K562 (cell line): ENCODE results near the gene THADA. TPM values are rescaled to one million over a fixed set of nuclear protein-coding genes. Genes with fewer than 3 reads are reported as not detected.

Experiments used
- ATAC-seq: fragments of 200-7000 bp; cut with Tn5 transposase; 3 replicates; pipeline ENCODE4 v1.9.1; 2020; ENCODE audit warnings: moderate library complexity
- BruUV-seq: library from RNA; stranded (reverse); fragments of 400-500 nt; replicated peaks from 2 replicates; lab custom pipeline; 2021; lab: Mats Ljungman, UMichigan
- CTCF ChIA-PET: fragments of 300-600 bp; formaldehyde crosslinking; extraction: SDS; loops from one replicate; lab custom pipeline; 2021; ENCODE audit warnings: low intra/inter-chr PET ratio; lab: Yijun Ruan, JAX
- POLR2A ChIA-PET: fragments of 300-600, 350-650 bp; sonication (Branson Sonifier 250); formaldehyde crosslinking; extraction: SDS; loops from one replicate; lab custom pipeline; 2021; ENCODE audit warnings: antibody characterized with exemption, inconsistent platforms; lab: Yijun Ruan, JAX
- DNase-seq, 4 experiments: peaks; one replicate each; pipeline versions ENCODE4 v3.0.0 to v3.0.0-alpha.2; 2011 to 2018; ENCODE audit warnings: low spot score in 3 of 4, mixed read lengths in 3 of 4; ENCODE audit errors: extremely low read depth in 1 of 4
- FAIRE-seq: peaks from 2 replicates; lab custom pipeline; 2011; peaks lifted over from hg19 to GRCh38; lab: Jason Lieb, UNC
- H2AFZ ChIP-seq: 2 replicates; pipeline ENCODE4 v1.6.0; 2011; ENCODE audit warnings: low read depth, low read length, control low read depth, inconsistent platforms
- H3K27ac ChIP-seq: fragments of 200-600 bp; 3 replicates; pipeline ENCODE4 v1.8.0; 2011; ENCODE audit warnings: low read depth, mild to moderate bottlenecking, control low read depth, inconsistent platforms, low read length, moderate library complexity, mixed read lengths; ENCODE audit errors: extremely low read depth
- H3K27me3 ChIP-seq, 2 experiments: fragments of 300-600 bp in 1 of 2; 2 replicates in 1 of 2; 3 replicates in 1 of 2; pipeline versions ENCODE4 v1.6.0 to v1.8.0; 2011; ENCODE audit warnings: inconsistent platforms in 2 of 2, low read length in 2 of 2, mild to moderate bottlenecking in 1 of 2, mixed read lengths in 1 of 2, moderate library complexity in 1 of 2; ENCODE audit not compliant: control insufficient read depth in 2 of 2, insufficient read depth in 2 of 2
- H3K36me3 ChIP-seq: fragments of 300-600 bp; 3 replicates; pipeline ENCODE4 v1.8.0; 2011; ENCODE audit warnings: mild to moderate bottlenecking, low read length, inconsistent platforms; ENCODE audit not compliant: control insufficient read depth, insufficient read depth
- H3K4me1 ChIP-seq, 2 experiments: fragments of 200-600 bp in 1 of 2; replicated peaks in 1 of 2; 2 replicates in 1 of 2; 3 replicates in 1 of 2; pipeline versions ENCODE4 v1.5.1 to v1.8.0; 2011; ENCODE audit warnings: inconsistent platforms in 2 of 2, low read length in 2 of 2, mild to moderate bottlenecking in 1 of 2, mixed read lengths in 1 of 2, moderate library complexity in 1 of 2; ENCODE audit not compliant: control insufficient read depth in 2 of 2, insufficient read depth in 2 of 2
- H3K4me2 ChIP-seq: 2 replicates; pipeline ENCODE4 v1.6.1; 2011; ENCODE audit warnings: low read length, control low read depth, inconsistent platforms, mixed read lengths; ENCODE audit not compliant: insufficient read depth
- H3K4me3 ChIP-seq: fragments of 200-600 bp; sonication (generic), shearing (Covaris generic); 2 replicates; pipeline ENCODE4 v1.5.1; 2016; ENCODE audit warnings: control low read depth, inconsistent platforms
- H3K79me2 ChIP-seq: fragments of 200-600 bp; 3 replicates; pipeline ENCODE4 v1.8.0; 2011; ENCODE audit warnings: low read length, inconsistent platforms; ENCODE audit not compliant: control insufficient read depth, insufficient read depth
- H3K9ac ChIP-seq, 2 experiments: 2 replicates each; pipeline versions ENCODE4 v1.6.0 to v1.6.1; 2011; ENCODE audit warnings: low read depth in 2 of 2, low read length in 2 of 2, control low read depth in 1 of 2, inconsistent platforms in 1 of 2, mild to moderate bottlenecking in 1 of 2, mixed read lengths in 1 of 2; ENCODE audit not compliant: insufficient read depth in 1 of 2
- H3K9me1 ChIP-seq: one replicate; pipeline ENCODE4 v1.6.0; 2011; ENCODE audit warnings: inconsistent platforms, mild to moderate bottlenecking, low read length, moderate library complexity; ENCODE audit not compliant: control insufficient read depth, insufficient read depth
- H3K9me3 ChIP-seq: replicated peaks from 2 replicates; pipeline ENCODE4 v1.5.1; 2011; ENCODE audit warnings: low read depth, low read length, inconsistent platforms; ENCODE audit not compliant: control insufficient read depth, insufficient read depth
- H4K20me1 ChIP-seq: replicated peaks from 2 replicates; pipeline ENCODE4 v1.6.1; 2011; ENCODE audit warnings: low read length, inconsistent platforms, mixed read lengths; ENCODE audit not compliant: control insufficient read depth, insufficient read depth
- ETV5 ChIP-seq: sonication (generic); formaldehyde crosslinking; IDR thresholded peaks from 2 replicates; pipeline ENCODE4 v1.4.0; 2020; ENCODE audit warnings: low read depth, mild to moderate bottlenecking, missing genetic modification reagents
- ETV6 ChIP-seq, 3 experiments: fragments of 150-350 bp in 1 of 3; sonication (generic) in 1 of 3; formaldehyde crosslinking in 1 of 3; IDR thresholded peaks; 2 replicates each; pipeline versions ENCODE4 v1.6.1 to v1.8.0; 2014 to 2022; ENCODE audit warnings: borderline replicate concordance in 2 of 3, low read depth in 2 of 3, antibody characterized with exemption in 1 of 3, low read length in 1 of 3, mild to moderate bottlenecking in 1 of 3, missing genetic modification reagents in 1 of 3
- GATAD2A ChIP-seq: fragments of 450-650 bp; IDR thresholded peaks from 2 replicates; pipeline ENCODE4 v1.6.1; 2017
- JUND ChIP-seq, 2 experiments: IDR thresholded peaks; 2 replicates in 1 of 2; 3 replicates in 1 of 2; pipeline ENCODE4 v1.6.1; 2011; ENCODE audit warnings: borderline replicate concordance in 2 of 2, low read depth in 2 of 2, low read length in 2 of 2, improper control_type of control experiment in 1 of 2, missing biosample characterization in 1 of 2, missing genetic modification characterization in 1 of 2, missing genetic modification reagents in 1 of 2
- KAT8 ChIP-seq: fragments of 450-650 bp; IDR thresholded peaks from 2 replicates; pipeline ENCODE4 v1.6.1; 2016; ENCODE audit warnings: low read depth, mild to moderate bottlenecking
- PHF20 ChIP-seq: fragments of 450-650 bp; IDR thresholded peaks from 2 replicates; pipeline ENCODE4 v1.6.1; 2018; ENCODE audit not compliant: partially characterized antibody
- SMARCA4 ChIP-seq: fragments of 450-650 bp; IDR thresholded peaks from 2 replicates; pipeline ENCODE4 v1.6.1; 2016
- ZBTB7A ChIP-seq: IDR thresholded peaks from 2 replicates; pipeline ENCODE4 v1.6.1; 2011; ENCODE audit warnings: low read depth, mild to moderate bottlenecking, low read length, moderate library complexity, borderline replicate concordance; ENCODE audit not compliant: control insufficient read depth
- WGBS: fragments of 100-300 bp; shearing (Covaris generic); methylation state at CpG from one replicate; pipeline ENCODE4 v1.1.6; 2016; ENCODE audit warnings: low coverage, mixed read lengths; ENCODE audit not compliant: insufficient coverage; ENCODE audit errors: missing lambda C conversion rate; 5-methylcytosine and 5-hydroxymethylcytosine counted together
- in situ Hi-C: fragments of 300-500 bp; cut with MboI; formaldehyde crosslinking; loops from 4 replicates; pipeline ENCODE4 v1.15.0; 2018; ENCODE audit warnings: inconsistent platforms, mixed read lengths
- intact Hi-C: fragments of 100-400 bp; cut with micrococcal nuclease; formaldehyde crosslinking; loops from 2 replicates; pipeline ENCODE4 v1.14.2; 2022
- polyA plus RNA-seq, 8 experiments: library from polyadenylated mRNA; depleted of rRNA in 4 of 8; stranded (reverse) in 5 of 8; unstranded in 3 of 8; fragments of >200 nt; fragmentation: Nextera tagmentation in 2 of 8; fragmentation: Illumina TruSeq in 1 of 8; extraction: Ambion mirVana in 2 of 8; extraction: Trizol in 1 of 8; gene quantifications; 2 replicates each; pipeline versions ENCODE4 v1.2.1 to v1.2.3, GENCODE V29; 2011 to 2014; ENCODE audit warnings: inconsistent platforms in 1 of 8, missing spikeins in 1 of 8
- total RNA-seq, 7 experiments: library from RNA; depleted of rRNA in 6 of 7; stranded (reverse); fragments of >200 nt in 6 of 7; fragmentation: Illumina TruSeq in 2 of 7; extraction: Trizol in 2 of 7; gene quantifications; 2 replicates each; pipeline versions ENCODE4 v1.2.1 to v1.2.3, GENCODE V29; 2011 to 2021; ENCODE audit warnings: low replicate concordance in 1 of 7
- TF ChIP-seq, protein P1 (sequence below), 2 experiments: fragments of 450-650 bp in 1 of 2; sonication (generic) in 1 of 2; formaldehyde crosslinking in 1 of 2; IDR thresholded peaks; 2 replicates each; pipeline versions ENCODE4 v1.7.1 to v1.9.0; 2016 to 2022; ENCODE audit warnings: inconsistent platforms in 1 of 2, mild to moderate bottlenecking in 1 of 2, missing genetic modification reagents in 1 of 2
- TF ChIP-seq, protein P2 (sequence below), 2 experiments: fragments of 450-650 bp in 1 of 2; sonication (generic) in 1 of 2; formaldehyde crosslinking in 1 of 2; IDR thresholded peaks in 1 of 2; conservative IDR thresholded peaks in 1 of 2; 2 replicates each; pipeline versions ENCODE4 v1.6.1 to v1.8.1; 2016 to 2023; ENCODE audit warnings: mild to moderate bottlenecking in 2 of 2, moderate library complexity in 2 of 2, inconsistent platforms in 1 of 2, missing genetic modification reagents in 1 of 2

The THADA gene
- total and polyA plus RNA-seq, 9 of the 15 experiments (the other 6 are each of a cell fraction or from before 2014, with no cell fraction given), result 17.8 to 34.7 (median 31.9) TPM

DNA sequence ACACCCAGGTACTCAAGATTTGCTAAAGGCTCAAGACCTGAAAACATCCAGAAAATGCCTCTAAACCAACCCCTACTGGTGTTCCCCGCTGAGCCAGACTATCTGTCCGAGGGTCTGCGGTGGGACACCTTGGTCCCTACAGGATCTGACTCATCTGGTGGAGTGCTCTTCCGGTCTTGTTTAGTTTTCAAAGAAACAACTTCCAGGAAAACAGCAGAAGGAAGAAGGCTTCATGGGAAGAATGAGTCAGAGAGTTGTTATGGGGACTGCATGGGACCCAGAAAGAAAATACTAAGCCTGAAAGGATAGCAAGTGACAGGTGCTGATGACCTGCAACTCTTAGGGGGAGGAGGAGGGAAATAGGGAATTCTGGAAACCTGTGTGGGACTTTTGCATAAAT, 410.7 kb downstream of the THADA start:
- no peaks in the 10 kb centered on the region for H3K9me3 ChIP-seq
- in situ Hi-C loops (no loop called here), intact Hi-C loops (no loop called here)
- no TSS peak for BruUV-seq
- peak overlapping the region; percentile 59 for H3K4me2 ChIP-seq
- CTCF ChIA-PET, result interaction anchor here (0.6 to 0.7 kb wide), 2 partner anchors 16 to 34 kb away, joined by 3 to 5 read pairs; no protein-coding TSS in a partner anchor
- H3K9ac ChIP-seq, result peak overlapping the region; percentile 39 to 43; a peak in 2 of 4 replicates
- H3K79me2 ChIP-seq, result no peaks in the 10 kb centered on the region
- H3K4me1 ChIP-seq, result peaks cover 52 to 57% of the 10 kb centered on the region in 2 experiments
- H3K9me1 ChIP-seq, result no peaks in the 10 kb centered on the region
- WGBS, result 3% methylated on average over 4 of the region's 4 CpGs
- H4K20me1 ChIP-seq, result no peaks in the 10 kb centered on the region
- DNase-seq (peak in 3 of 4 experiments; percentile 33 to 65 (median 55)), FAIRE-seq (peak; percentile 78), ATAC-seq (peak; percentile 10)
- H2AFZ ChIP-seq, result peak overlapping the region; percentile 93
- H3K27me3 ChIP-seq, result no peaks in the 10 kb centered on the region
- H3K36me3 ChIP-seq, result no peaks in the 10 kb centered on the region
- H3K4me3 ChIP-seq, result no peak overlapping the region
- peak overlapping the region; percentile 67 for H3K27ac ChIP-seq
- POLR2A ChIA-PET, result interaction anchor here (0.5 to 1.0 kb wide), 2 partner anchors 10 to 225 kb away, joined by 3 read pairs; no protein-coding TSS in a partner anchor
- TF ChIP-seq ETV5 (CRISPR knock-in tag), result peak; percentile 30; the same call in 1 of the 2 replicates
- TF ChIP-seq GATAD2A, result peak; percentile 22; the same call in 1 of the 2 replicates
- no peak for TF ChIP-seq SMARCA4
- TF ChIP-seq PHF20, result no peak
- TF ChIP-seq JUND (IDR thresholded peaks at IDR 0.05; ENCODE audit: borderline replicate concordance, low read depth, low read length), result peak; percentile 69
- TF ChIP-seq JUND (tag; IDR thresholded peaks at IDR 0.05; ENCODE audit: borderline replicate concordance, low read depth, low read length), result no peak; the same call in 2 of the 3 replicates
- TF ChIP-seq, protein P1, sequence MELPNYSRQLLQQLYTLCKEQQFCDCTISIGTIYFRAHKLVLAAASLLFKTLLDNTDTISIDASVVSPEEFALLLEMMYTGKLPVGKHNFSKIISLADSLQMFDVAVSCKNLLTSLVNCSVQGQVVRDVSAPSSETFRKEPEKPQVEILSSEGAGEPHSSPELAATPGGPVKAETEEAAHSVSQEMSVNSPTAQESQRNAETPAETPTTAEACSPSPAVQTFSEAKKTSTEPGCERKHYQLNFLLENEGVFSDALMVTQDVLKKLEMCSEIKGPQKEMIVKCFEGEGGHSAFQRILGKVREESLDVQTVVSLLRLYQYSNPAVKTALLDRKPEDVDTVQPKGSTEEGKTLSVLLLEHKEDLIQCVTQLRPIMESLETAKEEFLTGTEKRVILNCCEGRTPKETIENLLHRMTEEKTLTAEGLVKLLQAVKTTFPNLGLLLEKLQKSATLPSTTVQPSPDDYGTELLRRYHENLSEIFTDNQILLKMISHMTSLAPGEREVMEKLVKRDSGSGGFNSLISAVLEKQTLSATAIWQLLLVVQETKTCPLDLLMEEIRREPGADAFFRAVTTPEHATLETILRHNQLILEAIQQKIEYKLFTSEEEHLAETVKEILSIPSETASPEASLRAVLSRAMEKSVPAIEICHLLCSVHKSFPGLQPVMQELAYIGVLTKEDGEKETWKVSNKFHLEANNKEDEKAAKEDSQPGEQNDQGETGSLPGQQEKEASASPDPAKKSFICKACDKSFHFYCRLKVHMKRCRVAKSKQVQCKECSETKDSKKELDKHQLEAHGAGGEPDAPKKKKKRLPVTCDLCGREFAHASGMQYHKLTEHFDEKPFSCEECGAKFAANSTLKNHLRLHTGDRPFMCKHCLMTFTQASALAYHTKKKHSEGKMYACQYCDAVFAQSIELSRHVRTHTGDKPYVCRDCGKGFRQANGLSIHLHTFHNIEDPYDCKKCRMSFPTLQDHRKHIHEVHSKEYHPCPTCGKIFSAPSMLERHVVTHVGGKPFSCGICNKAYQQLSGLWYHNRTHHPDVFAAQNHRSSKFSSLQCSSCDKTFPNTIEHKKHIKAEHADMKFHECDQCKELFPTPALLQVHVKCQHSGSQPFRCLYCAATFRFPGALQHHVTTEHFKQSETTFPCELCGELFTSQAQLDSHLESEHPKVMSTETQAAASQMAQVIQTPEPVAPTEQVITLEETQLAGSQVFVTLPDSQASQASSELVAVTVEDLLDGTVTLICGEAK (IDR thresholded peaks at IDR 0.05), result 0 out of 2 replicates have a peak, but pooled peaks have one; percentile 34
- TF ChIP-seq, protein P1 (CRISPR knock-in tag; IDR thresholded peaks at IDR 0.05), result no peak
- TF ChIP-seq ETV6 (IDR thresholded peaks at IDR 0.05; ENCODE audit: borderline replicate concordance in 1 of 2, low read depth in 2 of 2, low read length in 1 of 2), result peak; percentile 14 to 61; a peak in 2 of 4 replicates
- no peak for TF ChIP-seq ETV6 (CRISPR knock-in tag; IDR thresholded peaks at IDR 0.05; ENCODE audit: borderline replicate concordance)
- TF ChIP-seq, protein P2, sequence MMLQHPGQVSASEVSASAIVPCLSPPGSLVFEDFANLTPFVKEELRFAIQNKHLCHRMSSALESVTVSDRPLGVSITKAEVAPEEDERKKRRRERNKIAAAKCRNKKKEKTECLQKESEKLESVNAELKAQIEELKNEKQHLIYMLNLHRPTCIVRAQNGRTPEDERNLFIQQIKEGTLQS (IDR thresholded peaks at IDR 0.05), result peak; percentile 51; the same call in 1 of the 2 replicates
- TF ChIP-seq, protein P2 (CRISPR knock-in tag; conservative IDR thresholded peaks at IDR 0.05), result no peak
- TF ChIP-seq KAT8, result no peak
- peak; percentile 95 for TF ChIP-seq ZBTB7A
